ENCODE data around the gene SSU72. TPM values are rescaled to one million over a fixed set of nuclear protein-coding genes. Genes with fewer than 3 reads are reported as not detected.
A peak's percentile ranks its signal among the peaks of the same experiment; 100 is the strongest.

The SSU72 gene
- total RNA-seq, 1 experiment from 2014 or later = 96.2 TPM

GRCh38 chr1:1602304-1602967, 27.8 kb upstream of the SSU72 start:
- Mint-ChIP-seq H3K27me3 (ENCODE audit: insufficient read depth, unreplicated experiment) (no peaks in the 10 kb centered on the region), H3K9me3 (ENCODE audit: unreplicated experiment) (no peaks in the 10 kb centered on the region), H3K4me1 (ENCODE audit: low read depth, unreplicated experiment) (no peaks in the 10 kb centered on the region), H3K4me3 (ENCODE audit: unreplicated experiment) (no peak overlapping the region), H3K36me3 (ENCODE audit: insufficient read depth, unreplicated experiment) (no peaks in the 10 kb centered on the region), H3K27ac (ENCODE audit: unreplicated experiment) (no peak overlapping the region)
- Histone ChIP-seq H3K27me3 (replicated peaks; ENCODE audit: control insufficient read depth, insufficient read depth, low read length) (no peaks in the 10 kb centered on the region), H3K9me3 (no peaks in the 10 kb centered on the region), H3K36me3 (ENCODE audit: control insufficient read depth, insufficient read depth, low read length) (no peaks in the 10 kb centered on the region), H3K4me3 (ENCODE audit: low read depth, low read length) (no peak overlapping the region), H3K4me1 (no peaks in the 10 kb centered on the region; the same call in 1 of the 2 replicates)
- ChIA-PET CTCF (no interaction called here), POLR2A (no interaction called here)
- intact Hi-C loops (cut with micrococcal nuclease; ENCODE audit: unreplicated experiment) = no loop called here
- TF ChIP-seq CTCF (IDR thresholded peaks at IDR 0.05; ENCODE audit: insufficient read depth in 1 of 2, low read depth in 1 of 2, low read length in 1 of 2, severe bottlenecking in 1 of 2, unreplicated experiment in 1 of 2) = no peak
- BruUV-seq (replicated peaks) = no TSS peak
- DNase-seq = no peak

- DNase-seq = no peak
- no peaks in the 10 kb centered on the region; the same call in 1 of the 2 replicates for H3K4me1 ChIP-seq
- no TSS peak for BruUV-seq (replicated peaks)
- POLR2A ChIA-PET = no interaction called here
- intact Hi-C loops (cut with micrococcal nuclease; ENCODE audit: unreplicated experiment) = no loop called here
- CTCF ChIA-PET = no interaction called here
- no peak overlapping the region for H3K27ac Mint-ChIP-seq (ENCODE audit: unreplicated experiment)
- H3K4me3 ChIP-seq (ENCODE audit: low read depth, low read length) = no peak overlapping the region
- no peaks in the 10 kb centered on the region for H3K4me1 Mint-ChIP-seq (ENCODE audit: low read depth, unreplicated experiment)
- H3K36me3 Mint-ChIP-seq (ENCODE audit: insufficient read depth, unreplicated experiment) = no peaks in the 10 kb centered on the region
- no peaks in the 10 kb centered on the region for H3K36me3 ChIP-seq (ENCODE audit: control insufficient read depth, insufficient read depth, low read length)
- H3K27me3 ChIP-seq (replicated peaks; ENCODE audit: control insufficient read depth, insufficient read depth, low read length) = no peaks in the 10 kb centered on the region
- H3K27me3 Mint-ChIP-seq (ENCODE audit: insufficient read depth, unreplicated experiment) = no peaks in the 10 kb centered on the region
- H3K4me3 Mint-ChIP-seq (ENCODE audit: unreplicated experiment) = no peak overlapping the region
- TF ChIP-seq CTCF (IDR thresholded peaks at IDR 0.05; ENCODE audit: insufficient read depth in 1 of 2, low read depth in 1 of 2, low read length in 1 of 2, severe bottlenecking in 1 of 2, unreplicated experiment in 1 of 2) = no peak
- no peaks in the 10 kb centered on the region for H3K9me3 ChIP-seq
- H3K9me3 Mint-ChIP-seq (ENCODE audit: unreplicated experiment) = no peaks in the 10 kb centered on the region
Measured at GRCh38 chr1:1601564-1602303, 27.1 kb upstream of the SSU72 start.

GRCh38 chr1:1600861-1601563, 26.3 kb upstream of the SSU72 start:
- Mint-ChIP-seq H3K4me1 (ENCODE audit: low read depth, unreplicated experiment) (no peaks in the 10 kb centered on the region), H3K4me3 (ENCODE audit: unreplicated experiment) (peak overlapping the region; percentile 67), H3K27me3 (ENCODE audit: insufficient read depth, unreplicated experiment) (no peaks in the 10 kb centered on the region), H3K9me3 (ENCODE audit: unreplicated experiment) (no peaks in the 10 kb centered on the region), H3K36me3 (ENCODE audit: insufficient read depth, unreplicated experiment) (no peaks in the 10 kb centered on the region), H3K27ac (ENCODE audit: unreplicated experiment) (no peak overlapping the region)
- TF ChIP-seq CTCF (IDR thresholded peaks at IDR 0.05; ENCODE audit: insufficient read depth in 1 of 2, low read depth in 1 of 2, low read length in 1 of 2, severe bottlenecking in 1 of 2, unreplicated experiment in 1 of 2) = no peak
- BruUV-seq (replicated peaks) = no TSS peak
- peak overlapping the region; percentile 64 for H3K4me3 ChIP-seq (ENCODE audit: low read depth, low read length)
- intact Hi-C loops (cut with micrococcal nuclease; ENCODE audit: unreplicated experiment) = no loop called here
- ChIA-PET POLR2A (no interaction called here), CTCF (no interaction called here)
- H3K27me3 ChIP-seq (replicated peaks; ENCODE audit: control insufficient read depth, insufficient read depth, low read length) = no peaks in the 10 kb centered on the region
- no peaks in the 10 kb centered on the region for H3K36me3 ChIP-seq (ENCODE audit: control insufficient read depth, insufficient read depth, low read length)
- no peaks in the 10 kb centered on the region; the same call in 1 of the 2 replicates for H3K4me1 ChIP-seq
- no peaks in the 10 kb centered on the region for H3K9me3 ChIP-seq
- DNase-seq = no peak

All from Caco-2 (cell line).